Measurements from ENCODE around the gene HHAT.

DNA sequence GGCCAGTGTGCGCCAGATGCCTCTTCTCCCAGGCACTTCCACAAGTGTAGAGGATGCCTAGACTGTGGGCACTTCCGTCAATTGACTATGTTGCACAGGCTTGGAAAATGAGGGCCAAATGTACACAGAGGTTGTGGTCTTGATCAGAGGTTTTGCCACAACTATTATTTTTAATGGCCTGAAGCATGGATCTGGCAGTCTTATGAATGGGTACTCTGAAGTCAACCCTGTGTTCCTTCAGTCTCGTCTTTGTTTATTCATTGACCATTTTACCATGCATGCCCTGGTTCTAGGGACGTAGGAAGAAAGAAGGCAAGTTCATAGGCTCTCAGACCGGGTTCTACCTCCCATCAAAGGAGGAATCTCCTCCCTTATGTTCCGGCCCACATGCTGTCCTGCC lies 329.1 kb downstream of the HHAT start:
- no peak for TF ChIP-seq EZH2 (IDR thresholded peaks at IDR 0.05; ENCODE audit: borderline replicate concordance, low read length)
- TF ChIP-seq, protein P1, sequence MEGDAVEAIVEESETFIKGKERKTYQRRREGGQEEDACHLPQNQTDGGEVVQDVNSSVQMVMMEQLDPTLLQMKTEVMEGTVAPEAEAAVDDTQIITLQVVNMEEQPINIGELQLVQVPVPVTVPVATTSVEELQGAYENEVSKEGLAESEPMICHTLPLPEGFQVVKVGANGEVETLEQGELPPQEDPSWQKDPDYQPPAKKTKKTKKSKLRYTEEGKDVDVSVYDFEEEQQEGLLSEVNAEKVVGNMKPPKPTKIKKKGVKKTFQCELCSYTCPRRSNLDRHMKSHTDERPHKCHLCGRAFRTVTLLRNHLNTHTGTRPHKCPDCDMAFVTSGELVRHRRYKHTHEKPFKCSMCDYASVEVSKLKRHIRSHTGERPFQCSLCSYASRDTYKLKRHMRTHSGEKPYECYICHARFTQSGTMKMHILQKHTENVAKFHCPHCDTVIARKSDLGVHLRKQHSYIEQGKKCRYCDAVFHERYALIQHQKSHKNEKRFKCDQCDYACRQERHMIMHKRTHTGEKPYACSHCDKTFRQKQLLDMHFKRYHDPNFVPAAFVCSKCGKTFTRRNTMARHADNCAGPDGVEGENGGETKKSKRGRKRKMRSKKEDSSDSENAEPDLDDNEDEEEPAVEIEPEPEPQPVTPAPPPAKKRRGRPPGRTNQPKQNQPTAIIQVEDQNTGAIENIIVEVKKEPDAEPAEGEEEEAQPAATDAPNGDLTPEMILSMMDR (IDR thresholded peaks at IDR 0.05; ENCODE audit: low read length): no peak

Measured in OCI-LY1 (cell line).